HCT116 (cell line): Measurements from ENCODE around the gene PANK4. TPM values are rescaled to one million over a fixed set of nuclear protein-coding genes. Genes with fewer than 3 reads are reported as not detected.

ENCODE experiments used
- ATAC-seq: fragments of 200-7000 bp; cut with Tn5 transposase; 2 replicates; pipeline ENCODE4 v1.9.1; 2020; ENCODE audit warnings: mild to moderate bottlenecking, moderate library complexity
- BruUV-seq: library from RNA; stranded (reverse); fragments of 400-500 nt; replicated peaks from 2 replicates; lab custom pipeline; 2021; lab: Mats Ljungman, UMichigan
- CTCF ChIA-PET: fragments of 300-600 bp; sonication (Branson Sonifier 250); formaldehyde crosslinking; loops from one replicate; lab custom pipeline; 2021; ENCODE audit warnings: antibody characterized with exemption; lab: Charles Lee
- POLR2A ChIA-PET: fragments of 300-600, 350-600 bp; sonication (Branson Sonifier 250); formaldehyde crosslinking; loops from one replicate; lab custom pipeline; 2021; ENCODE audit warnings: antibody characterized with exemption; lab: Charles Lee
- RAD21 ChIA-PET, 2 experiments: fragments of 300-600 bp; sonication (Branson Sonifier 250); formaldehyde crosslinking; loops; one replicate each; lab custom pipeline; 2023; ENCODE audit warnings: low total read pairs in 2 of 2; ENCODE audit not compliant: uncharacterized antibody in 2 of 2, unreplicated experiment in 2 of 2, low non-redundant PET in 1 of 2; lab: Charles Lee
- DNase-seq: peaks from one replicate; pipeline ENCODE4 v3.0.0-alpha.2; 2010; ENCODE audit warnings: low read depth, low spot score
- H2AFZ ChIP-seq: fragments of 200-600 bp; shearing (Covaris generic), sonication (generic); 2 replicates; pipeline ENCODE4 v1.6.1; 2017; ENCODE audit warnings: low read depth, mixed run types, mixed read lengths, antibody characterized with exemption, low read length; ENCODE audit not compliant: poor library complexity, severe bottlenecking
- H3K27ac ChIP-seq: 2 replicates; pipeline ENCODE4 v1.5.1; 2012; ENCODE audit warnings: low read depth, low read length
- H3K27me3 ChIP-seq: fragments of 200-600 bp; sonication (generic); 2 replicates; pipeline ENCODE4 v1.6.1; 2016; ENCODE audit warnings: mixed run types, low read length, mixed read lengths; ENCODE audit not compliant: insufficient read depth
- H3K36me3 ChIP-seq, 2 experiments: fragments of 200-500 bp in 1 of 2; fragments of 200-600 bp in 1 of 2; sonication (Bioruptor generic) in 1 of 2; sonication (generic) in 1 of 2; 2 replicates each; pipeline versions ENCODE4 v1.5.1 to v1.6.1; 2014 to 2016; ENCODE audit warnings: low read length in 2 of 2, inconsistent platforms in 1 of 2, mixed read lengths in 1 of 2, mixed run types in 1 of 2; ENCODE audit not compliant: insufficient read depth in 2 of 2, control insufficient read depth in 1 of 2
- H3K4me1 ChIP-seq, 2 experiments: fragments of 200-600 bp in 1 of 2; sonication (generic) in 1 of 2; 2 replicates each; pipeline versions ENCODE4 v1.5.1 to v1.6.1; 2012 to 2017; ENCODE audit warnings: low read length in 2 of 2, inconsistent platforms in 1 of 2, mild to moderate bottlenecking in 1 of 2, mixed read lengths in 1 of 2, mixed run types in 1 of 2, moderate library complexity in 1 of 2; ENCODE audit not compliant: insufficient read depth in 2 of 2, control insufficient read depth in 1 of 2
- H3K4me2 ChIP-seq: fragments of 200-600 bp; sonication (generic); 2 replicates; pipeline ENCODE4 v1.6.1; 2017; ENCODE audit warnings: mixed run types, low read length, mixed read lengths
- H3K4me3 ChIP-seq, 2 experiments: fragments of 200-600 bp in 1 of 2; sonication (generic) in 1 of 2; replicated peaks in 1 of 2; 2 replicates each; pipeline ENCODE4 v1.5.1; 2011 to 2016; ENCODE audit warnings: low read length in 2 of 2, control low read depth in 1 of 2, low read depth in 1 of 2, mild to moderate bottlenecking in 1 of 2, mixed read lengths in 1 of 2, mixed run types in 1 of 2
- H3K79me2 ChIP-seq: fragments of 200-600 bp; sonication (generic); 2 replicates; pipeline ENCODE4 v1.6.1; 2017; ENCODE audit warnings: mild to moderate bottlenecking, mixed run types, low read length, moderate library complexity, mixed read lengths; ENCODE audit not compliant: insufficient read depth
- H3K9ac ChIP-seq: fragments of 200-600 bp; sonication (generic); 2 replicates; pipeline ENCODE4 v1.6.1; 2016; ENCODE audit warnings: low read length, mixed read lengths
- H3K9me2 ChIP-seq: fragments of 200-600 bp; sonication (generic), shearing (Covaris generic); 2 replicates; pipeline ENCODE4 v1.6.1; 2017; ENCODE audit warnings: mixed run types, mild to moderate bottlenecking, moderate library complexity; ENCODE audit not compliant: insufficient read depth
- H3K9me3 ChIP-seq, 2 experiments: fragments of 200-500 bp in 1 of 2; fragments of 200-600 bp in 1 of 2; sonication (Bioruptor generic) in 1 of 2; sonication (generic) in 1 of 2; 2 replicates each; pipeline ENCODE4 v1.6.1; 2014 to 2017; ENCODE audit warnings: low read length in 2 of 2, mixed read lengths in 2 of 2, inconsistent platforms in 1 of 2, low read depth in 1 of 2, mild to moderate bottlenecking in 1 of 2, mixed run types in 1 of 2, moderate library complexity in 1 of 2; ENCODE audit not compliant: control insufficient read depth in 1 of 2, insufficient read depth in 1 of 2
- H4K20me1 ChIP-seq: fragments of 200-600 bp; sonication (generic), shearing (Covaris generic); 2 replicates; pipeline ENCODE4 v1.6.1; 2017; ENCODE audit warnings: mixed run types, mild to moderate bottlenecking, moderate library complexity; ENCODE audit not compliant: insufficient read depth
- ELF1 ChIP-seq: IDR thresholded peaks from 2 replicates; pipeline ENCODE4 v1.6.1; 2012; ENCODE audit warnings: low read depth, borderline replicate concordance
- FOSL1 ChIP-seq: IDR thresholded peaks from 2 replicates; pipeline ENCODE4 v1.6.1; 2012; ENCODE audit warnings: low read depth
- POLR2A ChIP-seq: IDR thresholded peaks from 2 replicates; pipeline ENCODE4 v1.7.0; 2011; ENCODE audit warnings: borderline replicate concordance; ENCODE audit not compliant: insufficient read depth, insufficient read length; ENCODE audit errors: extremely low read depth
- POLR2AphosphoS5 ChIP-seq: IDR thresholded peaks from 2 replicates; pipeline ENCODE4 v1.6.1; 2011; ENCODE audit warnings: mild to moderate bottlenecking, low read depth, low read length, moderate library complexity
- RAD21 ChIP-seq: IDR thresholded peaks from 2 replicates; pipeline ENCODE4 v1.6.1; 2012; ENCODE audit warnings: low read depth, mild to moderate bottlenecking
- SIN3A ChIP-seq: IDR thresholded peaks from 2 replicates; pipeline ENCODE4 v1.6.1; 2012; ENCODE audit warnings: low read depth
- TCF7L2 ChIP-seq: IDR thresholded peaks from 2 replicates; pipeline ENCODE4 v1.7.0; 2011; ENCODE audit warnings: borderline replicate concordance, inconsistent platforms; ENCODE audit not compliant: insufficient read depth, insufficient read length; ENCODE audit errors: extremely low read depth
- intact Hi-C: fragments of 100-400 bp; cut with micrococcal nuclease; formaldehyde crosslinking; loops from 2 replicates; pipeline ENCODE4 v1.10.0; 2022
- total RNA-seq: library from RNA; stranded (reverse); gene quantifications from one replicate; pipeline ENCODE4 v1.2.1, GENCODE V29; 2021; ENCODE audit not compliant: unreplicated experiment
- TF ChIP-seq, protein P1 (sequence below): IDR thresholded peaks from 2 replicates; pipeline ENCODE4 v1.6.1; 2011; ENCODE audit warnings: mild to moderate bottlenecking, low read length, moderate library complexity; ENCODE audit not compliant: insufficient replicate concordance; ENCODE audit errors: extremely low read depth
- TF ChIP-seq, protein P2 (sequence below): IDR thresholded peaks from 2 replicates; pipeline ENCODE4 v1.6.1; 2012

PANK4 gene
- total RNA-seq, 1 experiment from 2014 or later = 38.5 TPM

DNA sequence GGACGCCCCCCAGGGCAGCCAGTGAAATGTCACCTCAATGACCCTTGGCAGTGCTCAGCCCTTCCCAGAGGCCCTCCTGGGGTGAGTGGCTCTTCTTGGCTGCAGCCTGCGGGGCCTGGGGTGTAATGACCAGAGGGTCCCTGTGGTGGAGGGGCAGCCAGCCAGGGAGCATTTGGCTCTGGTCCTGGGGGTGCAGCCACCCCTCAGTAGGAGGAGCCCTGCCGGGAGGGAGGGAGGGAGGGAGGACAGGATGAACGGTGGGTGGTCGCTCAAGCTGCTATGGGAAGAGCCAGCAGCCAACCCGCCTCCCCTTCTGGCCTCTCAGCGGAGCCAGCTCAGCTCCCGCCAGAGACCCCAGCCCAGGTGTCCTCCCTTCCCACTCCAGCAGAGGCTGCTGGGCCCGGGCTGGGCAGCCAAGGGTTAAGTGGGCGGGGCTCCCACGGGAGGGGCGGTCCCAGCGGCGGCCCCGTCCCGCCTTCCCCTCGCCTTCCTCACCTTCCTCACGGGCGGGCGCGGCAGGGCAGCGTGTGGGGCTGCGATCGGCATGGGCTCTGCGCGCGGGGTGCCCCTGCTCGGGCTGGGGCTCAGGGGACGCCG is 59.3 kb downstream of the PANK4 start:
- H3K4me2 ChIP-seq = peak overlapping the region; percentile 75

More for the DNA sequence above, 59.3 kb downstream of the PANK4 start:
- TF ChIP-seq SIN3A (no peak), POLR2AphosphoS5 (0 out of 2 replicates have a peak, but pooled peaks have one; percentile 15), FOSL1 (no peak), ELF1 (no peak), RAD21 (no peak), TCF7L2 (no peak), POLR2A (no peak)
- TF ChIP-seq, protein P1, sequence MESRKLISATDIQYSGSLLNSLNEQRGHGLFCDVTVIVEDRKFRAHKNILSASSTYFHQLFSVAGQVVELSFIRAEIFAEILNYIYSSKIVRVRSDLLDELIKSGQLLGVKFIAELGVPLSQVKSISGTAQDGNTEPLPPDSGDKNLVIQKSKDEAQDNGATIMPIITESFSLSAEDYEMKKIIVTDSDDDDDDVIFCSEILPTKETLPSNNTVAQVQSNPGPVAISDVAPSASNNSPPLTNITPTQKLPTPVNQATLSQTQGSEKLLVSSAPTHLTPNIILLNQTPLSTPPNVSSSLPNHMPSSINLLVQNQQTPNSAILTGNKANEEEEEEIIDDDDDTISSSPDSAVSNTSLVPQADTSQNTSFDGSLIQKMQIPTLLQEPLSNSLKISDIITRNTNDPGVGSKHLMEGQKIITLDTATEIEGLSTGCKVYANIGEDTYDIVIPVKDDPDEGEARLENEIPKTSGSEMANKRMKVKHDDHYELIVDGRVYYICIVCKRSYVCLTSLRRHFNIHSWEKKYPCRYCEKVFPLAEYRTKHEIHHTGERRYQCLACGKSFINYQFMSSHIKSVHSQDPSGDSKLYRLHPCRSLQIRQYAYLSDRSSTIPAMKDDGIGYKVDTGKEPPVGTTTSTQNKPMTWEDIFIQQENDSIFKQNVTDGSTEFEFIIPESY = no peak
- TF ChIP-seq, protein P2, sequence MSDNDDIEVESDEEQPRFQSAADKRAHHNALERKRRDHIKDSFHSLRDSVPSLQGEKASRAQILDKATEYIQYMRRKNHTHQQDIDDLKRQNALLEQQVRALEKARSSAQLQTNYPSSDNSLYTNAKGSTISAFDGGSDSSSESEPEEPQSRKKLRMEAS = no peak
- Histone ChIP-seq H3K27me3 (no peaks in the 10 kb centered on the region), H3K9me3 (no peaks in the 10 kb centered on the region), H3K4me3 (peak overlapping the region; percentile 35 to 49), H3K27ac (peak overlapping the region; percentile 26; the same call in 1 of the 2 replicates), H3K9me2 (no peaks in the 10 kb centered on the region), H2AFZ (no peak overlapping the region), H3K36me3 (no peaks in the 10 kb centered on the region), H4K20me1 (no peaks in the 10 kb centered on the region), H3K79me2 (no peaks in the 10 kb centered on the region), H3K4me1 (peaks cover 3 to 9% of the 10 kb centered on the region in 2 experiments; a peak in 1 of 4 replicates), H3K9ac (no peak overlapping the region)
- ChIA-PET POLR2A (no interaction called here), RAD21 (no interaction called here), CTCF (no interaction called here)
- no TSS peak for BruUV-seq
- DNase-seq (no peak), ATAC-seq (peak; percentile 83)
- intact Hi-C loops = no loop called here
